Neutrophil (primary cell): ENCODE data around the gene CASP8AP2.

ENCODE experiments used
- H3K27ac ChIP-seq: fragments of 200-600 bp; sonication (generic); 2 replicates; pipeline ENCODE4 v1.5.1; 2016; ENCODE audit warnings: mild to moderate bottlenecking, moderate library complexity
- H3K27me3 ChIP-seq: fragments of 200-600 bp; sonication (generic); 2 replicates; pipeline ENCODE4 v1.6.0; 2016; ENCODE audit warnings: mild to moderate bottlenecking
- H3K36me3 ChIP-seq: fragments of 200-600 bp; sonication (generic); 2 replicates; pipeline ENCODE4 v1.5.1; 2017
- H3K4me1 ChIP-seq, 2 experiments: fragments of 200-600 bp in 1 of 2; sonication (generic) in 1 of 2; 1 replicate in 1 of 2; 2 replicates in 1 of 2; pipeline versions ENCODE4 v1.5.1 to v1.6.1; 2013 to 2016; ENCODE audit warnings: low read depth in 1 of 2, low read length in 1 of 2, mild to moderate bottlenecking in 1 of 2, moderate library complexity in 1 of 2; ENCODE audit not compliant: control insufficient read depth in 1 of 2, insufficient read depth in 1 of 2
- H3K4me3 ChIP-seq, 2 experiments: fragments of 200-600 bp in 1 of 2; sonication (generic) in 1 of 2; 1 replicate in 1 of 2; 2 replicates in 1 of 2; pipeline ENCODE4 v1.5.1; 2013 to 2016; ENCODE audit warnings: low read depth in 1 of 2, low read length in 1 of 2, mild to moderate bottlenecking in 1 of 2, moderate library complexity in 1 of 2
- H3K9me3 ChIP-seq: fragments of 200-600 bp; sonication (generic); 2 replicates; pipeline ENCODE4 v1.5.1; 2016
- TF ChIP-seq, protein P1 (sequence below): fragments of 200-600 bp; sonication (generic); IDR thresholded peaks from 2 replicates; pipeline ENCODE4 v1.5.1; 2016; ENCODE audit warnings: antibody characterized with exemption

The CASP8AP2 gene

DNA sequence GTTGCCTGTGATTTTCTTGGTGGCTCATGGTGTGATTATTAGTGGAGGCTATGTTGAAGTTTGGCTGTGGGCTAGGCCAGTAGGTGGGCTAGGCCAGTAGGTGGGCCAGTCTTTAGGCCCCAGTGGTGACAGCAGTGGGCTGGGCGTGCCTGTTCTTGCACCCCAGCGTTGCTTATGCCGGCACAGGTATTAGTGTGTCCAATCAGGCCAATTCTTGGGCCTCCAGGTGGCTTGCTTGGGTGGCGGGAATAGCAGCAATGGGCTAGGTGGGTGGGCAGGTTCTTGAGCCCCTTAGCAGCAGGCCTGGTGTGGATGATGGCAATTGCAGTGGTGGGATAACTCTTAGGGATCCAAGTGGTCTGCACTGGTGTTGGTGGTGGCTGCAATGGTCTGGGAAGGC, 87.5 kb downstream of the CASP8AP2 start:
- TF ChIP-seq, protein P1, sequence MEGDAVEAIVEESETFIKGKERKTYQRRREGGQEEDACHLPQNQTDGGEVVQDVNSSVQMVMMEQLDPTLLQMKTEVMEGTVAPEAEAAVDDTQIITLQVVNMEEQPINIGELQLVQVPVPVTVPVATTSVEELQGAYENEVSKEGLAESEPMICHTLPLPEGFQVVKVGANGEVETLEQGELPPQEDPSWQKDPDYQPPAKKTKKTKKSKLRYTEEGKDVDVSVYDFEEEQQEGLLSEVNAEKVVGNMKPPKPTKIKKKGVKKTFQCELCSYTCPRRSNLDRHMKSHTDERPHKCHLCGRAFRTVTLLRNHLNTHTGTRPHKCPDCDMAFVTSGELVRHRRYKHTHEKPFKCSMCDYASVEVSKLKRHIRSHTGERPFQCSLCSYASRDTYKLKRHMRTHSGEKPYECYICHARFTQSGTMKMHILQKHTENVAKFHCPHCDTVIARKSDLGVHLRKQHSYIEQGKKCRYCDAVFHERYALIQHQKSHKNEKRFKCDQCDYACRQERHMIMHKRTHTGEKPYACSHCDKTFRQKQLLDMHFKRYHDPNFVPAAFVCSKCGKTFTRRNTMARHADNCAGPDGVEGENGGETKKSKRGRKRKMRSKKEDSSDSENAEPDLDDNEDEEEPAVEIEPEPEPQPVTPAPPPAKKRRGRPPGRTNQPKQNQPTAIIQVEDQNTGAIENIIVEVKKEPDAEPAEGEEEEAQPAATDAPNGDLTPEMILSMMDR, result no peak
- no peaks in the 10 kb centered on the region for H3K36me3 ChIP-seq
- H3K9me3 ChIP-seq, result no peaks in the 10 kb centered on the region
- H3K27ac ChIP-seq, result no peak overlapping the region
- no peaks in the 10 kb centered on the region for H3K27me3 ChIP-seq
- no peak overlapping the region for H3K4me3 ChIP-seq
- no peaks in the 10 kb centered on the region for H3K4me1 ChIP-seq

DNA sequence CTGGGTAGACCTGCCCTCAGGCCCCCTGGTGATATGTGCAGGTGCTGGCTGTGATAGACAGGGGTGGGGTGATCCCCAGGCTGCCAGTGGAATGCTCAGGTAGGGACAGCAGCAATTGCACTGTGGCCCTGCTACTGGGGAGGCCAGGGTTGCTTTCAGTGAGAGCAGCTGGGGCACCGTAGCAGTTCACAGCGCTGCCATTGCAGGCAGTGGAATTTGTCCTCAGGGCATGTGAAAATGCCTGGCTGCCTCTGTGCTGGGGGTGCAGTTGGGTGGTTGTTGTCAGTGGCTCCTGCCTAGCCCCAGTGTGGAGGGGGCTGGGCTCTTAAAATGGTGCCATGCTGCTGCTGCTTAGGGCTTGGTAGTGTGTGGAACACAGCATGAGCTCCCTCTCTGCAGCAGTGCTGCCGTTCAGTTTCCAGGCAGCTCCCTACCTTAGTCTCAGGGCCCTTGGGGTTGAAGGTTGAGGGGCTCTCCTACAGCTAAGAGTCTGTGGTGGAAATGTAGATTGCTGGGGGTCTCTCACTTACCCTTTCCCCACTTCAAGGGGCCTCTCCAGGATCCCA, 88.2 kb downstream of the CASP8AP2 start:
- TF ChIP-seq, protein P1, result no peak
- Histone ChIP-seq H3K9me3 (no peaks in the 10 kb centered on the region), H3K4me3 (no peak overlapping the region)

More for the DNA sequence above, 88.2 kb downstream of the CASP8AP2 start:
- no peak overlapping the region for H3K27ac ChIP-seq
- H3K4me1 ChIP-seq, result no peaks in the 10 kb centered on the region
- no peaks in the 10 kb centered on the region for H3K27me3 ChIP-seq
- H3K36me3 ChIP-seq, result no peaks in the 10 kb centered on the region
